ENCODE measurements around the gene CNTN1. TPM values are rescaled to one million over a fixed set of nuclear protein-coding genes. Genes with fewer than 3 reads are reported as not detected.

The CNTN1 gene
- total RNA-seq, 1 experiment from 2014 or later: 3.0 TPM

DNA sequence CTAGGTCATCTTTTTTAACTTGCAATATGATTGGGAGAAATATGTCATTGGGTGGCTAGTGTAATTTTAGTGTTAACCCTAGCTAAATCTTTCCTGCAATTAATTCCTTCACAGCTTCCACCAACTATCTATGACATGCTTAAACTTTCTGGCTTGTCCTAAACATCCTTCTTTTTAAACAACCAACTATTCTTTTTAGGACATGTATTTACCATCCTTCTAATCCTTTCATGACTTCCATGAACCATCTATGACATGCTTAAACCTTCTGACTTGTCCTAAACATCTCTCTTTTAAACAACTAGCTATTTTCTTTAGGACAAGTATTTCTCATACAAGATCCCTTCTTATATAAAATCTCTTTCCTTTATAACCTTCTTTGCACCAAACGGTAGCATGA is 316.2 kb downstream of the CNTN1 start:
- Histone ChIP-seq H3K79me2 (ENCODE audit: insufficient read depth, low read length) (no peaks in the 10 kb centered on the region), H3K9me2 (ENCODE audit: insufficient read depth) (no peaks in the 10 kb centered on the region; the same call in 1 of the 2 replicates), H3K4me3 (replicated peaks in 1 of 2; ENCODE audit: low read depth in 1 of 2, low read length in 2 of 2) (no peak overlapping the region), H3K27ac (ENCODE audit: low read depth, low read length) (no peak overlapping the region), H3K4me2 (ENCODE audit: low read length) (no peak overlapping the region), H3K27me3 (ENCODE audit: insufficient read depth, low read length) (no peaks in the 10 kb centered on the region), H3K36me3 (ENCODE audit: control insufficient read depth in 1 of 2, insufficient read depth in 2 of 2, low read length in 2 of 2) (no peaks in the 10 kb centered on the region), H3K9me3 (ENCODE audit: control insufficient read depth in 1 of 2, insufficient read depth in 1 of 2, low read depth in 1 of 2, low read length in 2 of 2) (peaks cover 0 to 14% of the 10 kb centered on the region in 2 experiments; a peak in 1 of 4 replicates), H3K9ac (ENCODE audit: low read length) (no peak overlapping the region), H2AFZ (ENCODE audit: low read depth, low read length, poor library complexity, severe bottlenecking) (no peak overlapping the region), H3K4me1 (ENCODE audit: control insufficient read depth in 1 of 2, insufficient read depth in 2 of 2, low read length in 2 of 2) (no peaks in the 10 kb centered on the region), H4K20me1 (ENCODE audit: insufficient read depth) (no peaks in the 10 kb centered on the region)
- DNase-seq (ENCODE audit: low read depth, low spot score) (no peak), ATAC-seq (no peak)
- CTCF ChIA-PET: no interaction called here
- POLR2A ChIA-PET: no interaction called here
- RAD21 ChIA-PET (ENCODE audit: low non-redundant PET in 1 of 2, low total read pairs in 2 of 2, uncharacterized antibody in 2 of 2, unreplicated experiment in 2 of 2): no interaction called here
- intact Hi-C loops (cut with micrococcal nuclease): no loop called here
- TF ChIP-seq EZH2phosphoT487 (IDR thresholded peaks at IDR 0.05; ENCODE audit: borderline replicate concordance): no peak
- no peak for TF ChIP-seq SIN3A (IDR thresholded peaks at IDR 0.05; ENCODE audit: low read depth)
- no peak for TF ChIP-seq ELF1 (IDR thresholded peaks at IDR 0.05; ENCODE audit: borderline replicate concordance, low read depth)
- TF ChIP-seq, protein P1, sequence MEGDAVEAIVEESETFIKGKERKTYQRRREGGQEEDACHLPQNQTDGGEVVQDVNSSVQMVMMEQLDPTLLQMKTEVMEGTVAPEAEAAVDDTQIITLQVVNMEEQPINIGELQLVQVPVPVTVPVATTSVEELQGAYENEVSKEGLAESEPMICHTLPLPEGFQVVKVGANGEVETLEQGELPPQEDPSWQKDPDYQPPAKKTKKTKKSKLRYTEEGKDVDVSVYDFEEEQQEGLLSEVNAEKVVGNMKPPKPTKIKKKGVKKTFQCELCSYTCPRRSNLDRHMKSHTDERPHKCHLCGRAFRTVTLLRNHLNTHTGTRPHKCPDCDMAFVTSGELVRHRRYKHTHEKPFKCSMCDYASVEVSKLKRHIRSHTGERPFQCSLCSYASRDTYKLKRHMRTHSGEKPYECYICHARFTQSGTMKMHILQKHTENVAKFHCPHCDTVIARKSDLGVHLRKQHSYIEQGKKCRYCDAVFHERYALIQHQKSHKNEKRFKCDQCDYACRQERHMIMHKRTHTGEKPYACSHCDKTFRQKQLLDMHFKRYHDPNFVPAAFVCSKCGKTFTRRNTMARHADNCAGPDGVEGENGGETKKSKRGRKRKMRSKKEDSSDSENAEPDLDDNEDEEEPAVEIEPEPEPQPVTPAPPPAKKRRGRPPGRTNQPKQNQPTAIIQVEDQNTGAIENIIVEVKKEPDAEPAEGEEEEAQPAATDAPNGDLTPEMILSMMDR (IDR thresholded peaks at IDR 0.05 in 2 of 3, conservative IDR thresholded peaks at IDR 0.05 in 1 of 3; ENCODE audit: borderline replicate concordance in 1 of 3, insufficient read depth in 1 of 3, low read depth in 2 of 3, low read length in 2 of 3): no peak
- TF ChIP-seq YY1 (IDR thresholded peaks at IDR 0.05; ENCODE audit: extremely low read depth, insufficient replicate concordance, low read depth, low read length): no peak
- no peak for TF ChIP-seq TCF7L2 (IDR thresholded peaks at IDR 0.05; ENCODE audit: borderline replicate concordance, extremely low read depth, insufficient read depth, insufficient read length)
- TF ChIP-seq RAD21 (IDR thresholded peaks at IDR 0.05; ENCODE audit: low read depth): no peak
- TF ChIP-seq SP1 (IDR thresholded peaks at IDR 0.05; ENCODE audit: low read depth): no peak
- no peak for TF ChIP-seq SRF (IDR thresholded peaks at IDR 0.05; ENCODE audit: low read depth)
- BruUV-seq (replicated peaks): no TSS peak

Measured in HCT116 (cell line).